ENCODE data around the gene ZNF780B.
A peak's percentile ranks its signal among the peaks of the same experiment; 100 is the strongest.
"Not testable (repeated sequence)": the region's sequence is repeated elsewhere in the genome, so short reads cannot be mapped to it uniquely, and the experiment has no call there.

The ZNF780B gene

GRCh38 chr19:40059624-40060023 lies 3.6 kb upstream of the ZNF780B start:
- H3K4me1 Mint-ChIP-seq = peaks cover 24% of the 10 kb centered on the region
- no peaks in the 10 kb centered on the region for H3K27me3 Mint-ChIP-seq
- no peak overlapping the region for H3K27ac Mint-ChIP-seq
- peaks cover 32% of the 10 kb centered on the region for H3K9me3 Mint-ChIP-seq
- no peak overlapping the region for H3K4me3 Mint-ChIP-seq
- peaks cover 15% of the 10 kb centered on the region for H3K36me3 Mint-ChIP-seq

- Mint-ChIP-seq H3K9me3 (peaks cover 26% of the 10 kb centered on the region), H3K4me1 (peaks cover 48% of the 10 kb centered on the region), H3K27me3 (no peaks in the 10 kb centered on the region), H3K27ac (no peak overlapping the region), H3K4me3 (peak overlapping the region; percentile 99), H3K36me3 (peaks cover 23% of the 10 kb centered on the region)
These were observed 1.1 kb upstream of the ZNF780B start for GRCh38 chr19:40057166-40057565.

- H3K27me3 Mint-ChIP-seq = no peaks in the 10 kb centered on the region
- peaks cover 26% of the 10 kb centered on the region for H3K36me3 Mint-ChIP-seq
These were observed 474 bp upstream of the ZNF780B start for GRCh38 chr19:40056505-40056904.

GRCh38 chr19:40055049-40055448 lies 982 bp downstream of the ZNF780B start:
- Mint-ChIP-seq H3K4me1 (peaks cover 61% of the 10 kb centered on the region), H3K36me3 (peaks cover 34% of the 10 kb centered on the region), H3K27ac (no peak overlapping the region), H3K9me3 (peaks cover 28% of the 10 kb centered on the region), H3K4me3 (peak overlapping the region; percentile 99), H3K27me3 (no peaks in the 10 kb centered on the region)

More at GRCh38 chr19:40056505-40056904, 474 bp upstream of the ZNF780B start:
- Mint-ChIP-seq H3K9me3 (peaks cover 24% of the 10 kb centered on the region), H3K27ac (peak overlapping the region; percentile 98), H3K4me1 (peaks cover 54% of the 10 kb centered on the region), H3K4me3 (peak overlapping the region; percentile 99)

GRCh38 chr19:40054632-40055031 lies 1.4 kb downstream of the ZNF780B start:
- Mint-ChIP-seq H3K9me3 (peaks cover 25% of the 10 kb centered on the region), H3K27ac (peak overlapping the region; percentile 83), H3K27me3 (no peaks in the 10 kb centered on the region), H3K4me3 (peak overlapping the region; percentile 99), H3K36me3 (peaks cover 31% of the 10 kb centered on the region), H3K4me1 (peaks cover 61% of the 10 kb centered on the region)

GRCh38 chr19:40053491-40053890 lies 2.5 kb downstream of the ZNF780B start:
- peaks cover 19% of the 10 kb centered on the region for H3K9me3 Mint-ChIP-seq
- peaks cover 64% of the 10 kb centered on the region for H3K4me1 Mint-ChIP-seq
- no peak overlapping the region for H3K27ac Mint-ChIP-seq
- peak overlapping the region; percentile 68 for H3K4me3 Mint-ChIP-seq
- peaks cover 30% of the 10 kb centered on the region for H3K36me3 Mint-ChIP-seq
- no peaks in the 10 kb centered on the region for H3K27me3 Mint-ChIP-seq

GRCh38 chr19:40041718-40042117 lies 14.3 kb downstream of the ZNF780B start:
- H3K4me3 Mint-ChIP-seq, H3K27me3 Mint-ChIP-seq, H3K4me1 Mint-ChIP-seq, H3K27ac Mint-ChIP-seq: not testable (repeated sequence)
- H3K36me3 Mint-ChIP-seq = peaks cover 38% of the 10 kb centered on the region
- H3K9me3 Mint-ChIP-seq = peaks cover 22% of the 10 kb centered on the region

- H3K27me3 Mint-ChIP-seq, H3K4me3 Mint-ChIP-seq, H3K9me3 Mint-ChIP-seq, H3K4me1 Mint-ChIP-seq, H3K27ac Mint-ChIP-seq: not testable (repeated sequence)
- peaks cover 24% of the 10 kb centered on the region for H3K36me3 Mint-ChIP-seq
These were observed 18.0 kb downstream of the ZNF780B start for GRCh38 chr19:40038047-40038446.

- no peaks in the 10 kb centered on the region for H3K9me3 Mint-ChIP-seq
- no peaks in the 10 kb centered on the region for H3K4me1 Mint-ChIP-seq
- no peaks in the 10 kb centered on the region for H3K27me3 Mint-ChIP-seq
- no peak overlapping the region for H3K27ac Mint-ChIP-seq
- H3K36me3 Mint-ChIP-seq = peaks cover 29% of the 10 kb centered on the region
- H3K4me3 Mint-ChIP-seq = no peak overlapping the region
These were observed 20.0 kb downstream of the ZNF780B start for GRCh38 chr19:40035996-40036395.

GRCh38 chr19:40033989-40034560 lies 22.0 kb downstream of the ZNF780B start:
- H3K27ac Mint-ChIP-seq = no peak overlapping the region
- H3K9me3 Mint-ChIP-seq = no peaks in the 10 kb centered on the region
- no peaks in the 10 kb centered on the region for H3K27me3 Mint-ChIP-seq
- H3K4me3 Mint-ChIP-seq = no peak overlapping the region
- no peaks in the 10 kb centered on the region for H3K4me1 Mint-ChIP-seq
- H3K36me3 Mint-ChIP-seq = peaks cover 31% of the 10 kb centered on the region

GRCh38 chr19:40026597-40026970 lies 29.4 kb downstream of the ZNF780B start:
- Mint-ChIP-seq H3K27me3 (no peaks in the 10 kb centered on the region), H3K36me3 (peaks cover 19% of the 10 kb centered on the region), H3K4me1 (no peaks in the 10 kb centered on the region), H3K27ac (no peak overlapping the region), H3K4me3 (no peak overlapping the region), H3K9me3 (peaks cover 22% of the 10 kb centered on the region)

- Mint-ChIP-seq H3K4me3 (no peak overlapping the region), H3K4me1 (no peaks in the 10 kb centered on the region), H3K27ac (no peak overlapping the region), H3K9me3 (peaks cover 26% of the 10 kb centered on the region), H3K36me3 (peaks cover 21% of the 10 kb centered on the region), H3K27me3 (no peaks in the 10 kb centered on the region)
These were observed 30.0 kb downstream of the ZNF780B start for GRCh38 chr19:40025938-40026596.

- Mint-ChIP-seq H3K27me3 (no peaks in the 10 kb centered on the region), H3K27ac (no peak overlapping the region), H3K9me3 (peaks cover 36% of the 10 kb centered on the region), H3K4me3 (no peak overlapping the region), H3K4me1 (no peaks in the 10 kb centered on the region), H3K36me3 (peaks cover 23% of the 10 kb centered on the region)
These were observed 32.1 kb downstream of the ZNF780B start for GRCh38 chr19:40023969-40024368.

- Mint-ChIP-seq H3K27me3 (no peaks in the 10 kb centered on the region), H3K4me1 (no peaks in the 10 kb centered on the region), H3K4me3 (no peak overlapping the region), H3K27ac (no peak overlapping the region), H3K9me3 (peaks cover 24% of the 10 kb centered on the region), H3K36me3 (peaks cover 52% of the 10 kb centered on the region)
These were observed 42.0 kb downstream of the ZNF780B start for GRCh38 chr19:40013991-40014390.

GRCh38 chr19:40009674-40010073 lies 46.4 kb downstream of the ZNF780B start:
- Mint-ChIP-seq H3K27ac (no peak overlapping the region), H3K4me1 (no peaks in the 10 kb centered on the region), H3K36me3 (peaks cover 62% of the 10 kb centered on the region), H3K27me3 (no peaks in the 10 kb centered on the region), H3K4me3 (no peak overlapping the region), H3K9me3 (peaks cover 23% of the 10 kb centered on the region)

GRCh38 chr19:40006273-40006691 lies 49.7 kb downstream of the ZNF780B start:
- H3K27ac Mint-ChIP-seq = no peak overlapping the region
- H3K4me1 Mint-ChIP-seq = no peaks in the 10 kb centered on the region
- H3K36me3 Mint-ChIP-seq = peaks cover 37% of the 10 kb centered on the region
- H3K4me3 Mint-ChIP-seq = no peak overlapping the region
- peaks cover 11% of the 10 kb centered on the region for H3K9me3 Mint-ChIP-seq
- H3K27me3 Mint-ChIP-seq = no peaks in the 10 kb centered on the region

All from activated naive CD4-positive, alpha-beta T cell treated with anti-CD3 and anti-CD28 coated beads, Interleukin-2, amount 50 U/mL, for 24 hours (primary cell).